GM18511 (cell line): ENCODE results near the gene PBX2.

Experiments used
- ATAC-seq: cut with Tn5 transposase; IDR thresholded peaks from one replicate; pipeline ENCODE4 v1.9.1; 2021; ENCODE audit warnings: mild to moderate bottlenecking, moderate library complexity; ENCODE audit not compliant: unreplicated experiment

PBX2 gene

DNA sequence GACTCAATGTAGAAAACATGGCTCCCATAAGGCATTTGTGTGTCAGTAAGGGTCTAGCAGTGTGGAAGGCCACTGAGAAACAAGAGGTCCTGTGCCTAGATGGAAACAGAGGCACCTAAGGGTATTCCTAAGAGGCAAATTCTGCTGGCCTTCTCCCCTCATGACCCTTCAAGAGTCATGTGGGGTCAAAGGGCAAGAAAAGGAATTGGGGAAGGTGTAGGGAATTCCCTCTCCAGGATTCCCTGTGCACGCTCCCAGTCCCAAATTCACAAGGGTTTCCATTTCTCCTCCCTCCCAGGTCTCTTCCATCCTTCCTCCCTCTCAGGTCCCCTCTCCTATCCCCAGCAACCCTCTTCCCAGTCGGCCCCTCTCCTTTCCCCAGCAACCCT lies 14.7 kb downstream of the PBX2 start:
- ATAC-seq, result no peak

DNA sequence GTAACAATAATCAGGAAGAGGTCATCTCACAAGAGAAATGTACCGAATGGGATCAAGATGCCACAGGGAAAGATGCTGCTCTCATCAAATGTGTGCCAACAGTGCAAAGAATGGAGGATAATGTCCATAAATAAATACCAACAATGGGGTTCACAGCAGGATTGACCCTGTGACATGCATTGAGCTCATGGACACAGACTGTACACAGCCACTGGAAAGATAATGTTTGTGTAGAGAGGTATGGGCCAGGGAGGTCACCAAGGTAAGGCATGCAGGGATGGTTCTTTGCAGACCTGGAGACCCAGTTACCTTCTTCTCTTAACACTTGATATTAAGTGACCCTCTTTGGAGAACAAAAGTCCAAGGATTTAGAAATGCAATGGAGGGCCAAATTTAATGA lies 15.6 kb downstream of the PBX2 start:
- no peak for ATAC-seq

DNA sequence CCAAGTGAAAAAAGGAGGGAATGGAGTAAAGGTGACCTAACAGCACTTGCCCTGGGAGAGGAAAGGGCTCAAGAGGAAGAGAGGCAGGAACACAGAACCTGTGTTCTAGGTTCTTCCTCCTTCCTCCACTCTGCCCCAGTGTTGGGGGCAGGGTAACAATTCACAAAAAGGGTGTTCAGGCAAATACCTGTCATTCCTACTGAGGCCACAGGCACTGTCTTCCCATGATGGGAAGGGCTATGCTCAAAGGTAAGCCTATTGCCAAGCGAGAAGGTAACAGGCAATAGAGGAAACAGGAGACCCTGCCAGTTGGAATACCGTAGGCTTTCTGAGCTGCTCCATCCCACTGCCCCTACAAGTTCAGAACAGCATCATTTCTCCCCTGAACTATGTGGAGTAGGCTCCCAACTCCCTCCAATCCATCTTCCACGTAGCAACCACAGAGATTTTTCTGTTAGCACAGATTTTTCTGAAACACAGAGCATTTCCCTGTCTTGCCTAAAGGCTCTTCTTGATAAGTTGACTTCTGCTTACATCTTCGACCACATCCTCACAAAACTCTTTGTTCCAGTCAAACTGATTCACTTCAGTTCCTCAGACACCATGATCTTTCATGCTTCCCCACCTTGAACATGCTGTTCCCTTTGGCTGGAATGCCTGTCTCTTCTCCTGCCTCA lies 16.8 kb downstream of the PBX2 start:
- no peak for ATAC-seq

DNA sequence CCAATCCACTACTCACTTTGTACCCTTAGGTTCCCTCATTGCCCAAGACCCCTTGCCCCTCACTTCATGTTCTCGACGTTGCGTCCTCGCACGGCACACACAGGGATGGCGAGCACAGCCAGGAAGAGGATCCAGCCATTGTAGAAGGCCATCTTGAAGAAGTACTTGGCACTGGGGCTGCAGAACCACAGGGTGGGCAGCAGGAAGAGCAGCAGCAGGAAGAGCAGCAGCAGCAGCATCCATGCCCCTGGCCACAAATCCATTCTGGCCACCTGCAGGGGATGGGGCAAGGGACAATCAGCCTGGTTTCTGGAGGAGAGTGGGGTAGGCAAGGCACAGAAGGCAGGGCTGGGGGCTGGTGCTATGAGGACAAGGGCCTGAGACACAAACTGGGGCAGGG lies 18.8 kb downstream of the PBX2 start:
- ATAC-seq, result no peak

DNA sequence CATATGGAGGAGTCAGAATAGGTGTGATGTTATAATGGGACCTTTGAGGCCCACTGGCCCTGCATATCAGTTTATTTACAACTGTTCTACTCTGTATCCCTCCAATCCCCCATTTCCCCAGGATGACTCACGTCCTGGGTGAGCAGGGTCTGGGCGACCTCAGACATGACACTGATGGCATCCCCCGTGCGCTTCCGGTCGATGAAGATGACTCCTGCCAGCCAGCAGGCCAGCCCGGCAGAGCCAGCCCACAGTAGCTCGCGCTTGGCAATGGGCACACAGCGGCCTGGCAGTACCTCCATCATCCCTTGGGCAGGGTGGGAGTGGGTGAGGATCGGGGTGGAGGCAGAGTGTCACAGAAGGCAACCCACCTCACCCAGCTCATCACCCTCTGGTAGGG lies 19.7 kb downstream of the PBX2 start:
- ATAC-seq, result no peak

DNA sequence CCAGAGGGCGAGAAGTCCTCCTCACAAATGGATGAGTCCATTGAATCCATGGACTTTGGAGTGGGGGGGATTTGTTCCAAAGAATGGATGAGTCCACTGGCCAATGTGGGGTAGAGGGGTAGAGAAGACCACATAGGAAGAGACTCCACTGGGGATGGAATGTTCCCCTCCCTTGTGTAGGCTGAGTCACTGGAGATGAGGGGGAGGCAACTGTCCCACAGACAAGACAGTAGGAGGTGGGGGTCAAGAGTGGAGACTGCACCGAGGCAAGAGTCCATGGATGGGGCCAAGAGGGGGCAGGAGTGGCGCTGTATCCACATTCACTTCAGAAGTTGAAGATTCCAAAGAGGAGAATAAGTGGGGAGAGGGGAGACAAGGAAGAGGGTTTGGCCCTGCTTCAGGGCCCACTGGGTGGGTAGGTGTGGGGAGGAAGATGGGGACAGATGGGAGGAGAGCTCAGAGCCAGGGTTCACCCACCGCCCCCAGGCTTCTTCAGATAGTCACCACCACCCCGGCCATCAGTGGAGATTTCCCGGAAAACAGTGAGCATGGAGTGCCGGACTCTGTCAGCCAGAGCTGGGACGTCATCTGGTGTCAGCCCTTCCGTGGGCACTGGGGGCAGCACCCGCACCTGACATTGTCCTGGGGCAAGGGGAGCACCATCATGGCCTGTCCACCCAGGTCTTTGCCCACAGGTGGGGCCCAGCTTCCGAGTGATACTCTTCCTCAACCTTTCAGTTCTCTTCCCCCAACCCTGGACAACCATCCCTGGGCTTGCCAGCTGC lies 21.0 kb downstream of the PBX2 start:
- no peak for ATAC-seq

DNA sequence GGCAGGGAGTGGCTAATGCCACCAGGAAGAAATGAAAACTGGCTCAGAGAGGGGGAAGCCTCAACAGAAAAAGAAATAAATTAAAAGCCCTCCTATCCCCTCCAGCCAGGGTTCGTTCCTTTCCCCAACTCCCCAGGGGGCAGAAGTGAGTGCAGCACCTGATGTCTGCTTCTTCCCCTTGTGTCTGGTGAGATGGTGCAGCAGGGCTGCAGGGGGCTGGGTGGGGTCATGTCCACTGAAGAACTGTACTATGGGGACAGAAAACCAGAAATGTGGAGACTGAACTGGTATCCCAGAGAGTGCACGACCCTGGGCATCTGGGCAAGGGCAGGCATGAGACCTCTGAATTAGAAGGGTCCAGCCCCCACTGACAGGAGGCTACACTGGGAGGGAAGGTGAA lies 21.7 kb downstream of the PBX2 start:
- ATAC-seq, result no peak

DNA sequence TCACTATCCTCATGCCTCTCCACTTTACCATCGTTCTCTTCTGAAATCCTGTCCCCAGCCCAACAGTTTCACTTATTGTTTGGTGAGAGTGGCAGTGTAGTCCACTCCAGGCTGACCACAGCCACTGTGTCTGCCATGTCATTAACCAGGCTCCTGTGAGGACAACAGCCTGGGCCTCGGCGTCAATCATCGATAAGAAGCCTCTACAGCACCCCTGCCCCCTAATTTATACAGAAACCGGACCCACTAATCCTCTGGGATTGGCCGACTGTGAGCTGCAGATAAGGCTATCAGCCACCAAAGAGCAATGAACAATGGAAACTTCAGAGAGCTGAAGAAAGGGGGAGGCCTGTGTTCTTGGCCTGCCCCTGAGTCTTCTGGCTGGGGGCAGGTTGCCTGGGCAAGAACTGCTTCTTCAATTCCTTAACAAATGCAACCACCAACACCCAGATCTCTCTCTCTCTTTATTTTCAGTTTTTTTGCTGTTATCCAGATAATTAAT lies 22.2 kb downstream of the PBX2 start:
- ATAC-seq, result no peak

DNA sequence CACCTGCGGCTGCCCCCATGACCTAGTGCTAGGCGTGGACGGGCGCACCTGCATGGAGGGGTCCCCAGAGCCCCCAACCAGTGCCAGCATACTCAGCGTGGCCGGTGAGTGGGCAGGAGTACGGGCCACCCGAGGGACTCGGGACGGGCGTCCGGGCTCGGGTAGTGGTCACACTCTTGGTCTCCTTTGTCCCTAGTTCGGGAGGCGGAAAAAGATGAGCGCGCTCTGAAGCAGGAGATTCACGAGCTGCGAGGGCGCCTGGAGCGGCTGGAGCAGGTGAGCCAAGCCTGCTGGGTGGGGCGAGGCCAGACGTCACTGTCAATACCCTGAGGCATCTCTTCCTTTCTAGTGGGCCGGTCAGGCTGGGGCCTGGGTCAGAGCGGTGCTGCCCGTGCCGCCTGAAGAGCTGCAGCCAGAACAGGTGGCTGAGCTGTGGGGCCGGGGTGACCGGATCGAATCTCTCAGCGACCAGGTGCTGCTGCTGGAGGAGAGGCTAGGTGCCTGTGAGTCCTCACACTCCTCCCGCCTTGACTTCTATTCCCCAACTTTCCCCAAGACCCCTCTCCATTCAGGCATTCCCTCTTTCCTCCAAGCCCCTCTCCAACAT lies 22.7 kb downstream of the PBX2 start:
- ATAC-seq, result no peak

DNA sequence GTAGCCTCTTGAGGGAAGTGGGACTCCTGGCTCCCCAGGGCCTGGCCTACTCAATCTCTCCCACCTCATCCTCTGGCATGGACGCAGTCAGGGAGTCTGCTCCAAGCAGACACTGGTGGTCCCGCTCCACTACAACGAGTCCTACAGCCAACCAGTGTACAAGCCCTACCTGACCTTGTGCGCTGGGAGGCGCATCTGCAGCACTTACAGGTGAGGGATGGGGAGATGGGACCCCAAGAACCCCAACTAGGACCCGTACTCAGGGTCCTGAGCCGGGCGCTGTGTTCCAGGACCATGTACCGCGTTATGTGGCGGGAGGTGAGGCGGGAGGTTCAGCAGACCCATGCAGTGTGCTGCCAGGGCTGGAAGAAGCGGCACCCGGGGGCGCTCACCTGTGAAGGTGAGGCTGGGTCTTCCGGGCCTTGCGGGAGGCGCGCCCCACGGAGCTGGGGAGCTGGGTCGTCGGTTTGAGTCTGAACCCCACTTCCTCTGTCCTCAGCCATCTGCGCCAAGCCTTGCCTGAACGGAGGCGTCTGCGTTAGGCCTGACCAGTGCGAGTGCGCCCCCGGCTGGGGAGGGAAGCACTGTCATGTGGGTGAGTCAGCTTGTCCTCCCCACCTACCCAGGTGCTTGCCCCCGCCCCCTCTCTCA lies 23.5 kb downstream of the PBX2 start:
- ATAC-seq, result no peak

DNA sequence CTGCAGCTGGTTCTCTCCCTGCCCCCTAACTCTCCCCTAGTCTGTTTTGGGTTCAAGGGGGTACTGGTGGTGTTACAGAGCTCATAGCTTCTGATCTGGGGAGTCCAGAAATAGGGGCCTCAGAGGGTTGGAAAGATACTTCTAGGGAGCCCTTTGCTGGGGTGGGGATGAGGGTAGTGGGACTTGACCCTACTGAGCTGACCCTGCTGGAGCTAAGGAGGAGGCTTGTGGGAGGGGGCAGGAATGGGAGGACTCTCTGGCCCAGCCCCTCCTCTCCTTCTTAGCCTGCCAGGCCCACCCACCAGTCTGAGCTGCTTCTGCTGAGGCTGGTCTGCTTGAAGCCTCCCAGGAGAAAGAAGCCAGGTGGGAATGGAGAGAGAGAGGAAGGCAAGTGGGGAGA lies 25.7 kb downstream of the PBX2 start, which contains the start of gene EGFL8:
TSS of gene EGFL8 (plus strand) at position 301 of the 400 bp plus-strand sequence. CDS start 1,571 bp downstream, outside the sequence.
- no peak for ATAC-seq

DNA sequence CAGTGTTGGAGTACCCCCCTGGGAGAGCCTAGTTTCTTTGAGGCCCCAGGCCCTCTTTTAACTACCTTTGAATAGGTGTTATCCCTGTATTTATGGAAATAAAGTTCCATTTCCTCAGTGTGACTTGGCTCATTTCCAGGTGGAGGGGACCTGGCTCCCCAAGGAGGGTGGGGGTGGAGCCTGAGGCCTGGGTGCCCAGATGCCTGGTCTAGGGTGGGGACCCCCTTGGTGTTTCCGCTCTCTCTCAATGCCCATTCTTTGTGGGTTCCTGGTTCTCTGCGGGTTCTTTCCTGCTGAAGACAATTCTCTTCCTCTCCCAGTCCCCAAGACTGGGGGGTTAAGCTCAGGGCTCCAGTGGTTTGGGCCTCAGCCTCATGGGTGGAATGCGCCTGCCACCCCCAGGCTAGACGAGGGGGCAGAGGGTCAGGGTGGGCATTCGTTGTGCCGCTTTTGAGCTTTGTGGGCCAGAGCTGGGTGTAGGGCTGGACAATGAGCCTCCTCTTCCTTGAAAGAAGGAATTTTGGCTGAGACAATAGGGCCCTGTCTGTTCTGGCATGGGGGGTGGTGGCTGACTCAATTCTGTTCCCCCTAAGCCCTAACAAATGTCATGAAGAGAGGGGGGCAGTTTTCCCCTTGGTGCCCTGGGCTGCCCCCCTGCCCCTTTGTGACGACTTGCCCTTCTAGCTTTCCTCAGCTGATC lies 26.3 kb downstream of the PBX2 start:
- no peak for ATAC-seq

DNA sequence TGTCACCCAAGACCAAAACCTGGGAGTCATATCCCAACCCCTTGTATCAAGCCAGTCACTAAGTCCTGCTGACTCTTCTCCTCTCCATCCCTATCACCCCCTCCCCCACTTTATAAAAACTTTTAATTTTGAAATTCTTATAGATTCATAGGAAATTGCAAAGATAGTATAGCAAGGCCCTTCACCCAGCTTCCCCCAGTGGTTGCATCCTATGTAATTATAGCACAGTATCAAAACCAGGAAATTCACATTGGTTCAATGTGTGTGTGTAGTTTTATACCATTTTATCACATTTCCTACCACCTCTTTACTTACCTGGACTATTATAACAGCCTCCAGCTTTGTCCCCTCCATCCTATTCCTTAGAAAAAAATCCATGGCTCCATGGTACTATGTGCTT lies 31.9 kb downstream of the PBX2 start:
- no peak for ATAC-seq

DNA sequence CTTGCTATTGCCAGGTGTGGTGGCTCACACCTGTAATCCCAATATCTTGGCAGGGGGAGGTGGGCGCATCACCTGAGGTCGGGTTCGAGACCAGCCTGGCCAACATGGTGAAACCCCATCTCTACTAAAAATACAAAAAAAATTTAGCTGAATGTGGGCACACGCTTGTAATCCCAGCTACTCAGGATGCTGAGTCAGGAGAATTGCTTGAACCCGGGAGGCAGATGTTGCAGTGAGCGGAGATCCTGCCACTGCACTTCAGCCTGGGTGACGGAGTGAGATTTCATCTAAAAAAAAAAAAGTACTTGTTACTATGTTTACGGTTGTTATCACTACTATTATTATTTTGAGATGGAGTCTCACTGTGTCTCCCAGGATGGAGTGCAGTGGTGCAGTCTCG lies 33.1 kb downstream of the PBX2 start:
- ATAC-seq, result no peak

DNA sequence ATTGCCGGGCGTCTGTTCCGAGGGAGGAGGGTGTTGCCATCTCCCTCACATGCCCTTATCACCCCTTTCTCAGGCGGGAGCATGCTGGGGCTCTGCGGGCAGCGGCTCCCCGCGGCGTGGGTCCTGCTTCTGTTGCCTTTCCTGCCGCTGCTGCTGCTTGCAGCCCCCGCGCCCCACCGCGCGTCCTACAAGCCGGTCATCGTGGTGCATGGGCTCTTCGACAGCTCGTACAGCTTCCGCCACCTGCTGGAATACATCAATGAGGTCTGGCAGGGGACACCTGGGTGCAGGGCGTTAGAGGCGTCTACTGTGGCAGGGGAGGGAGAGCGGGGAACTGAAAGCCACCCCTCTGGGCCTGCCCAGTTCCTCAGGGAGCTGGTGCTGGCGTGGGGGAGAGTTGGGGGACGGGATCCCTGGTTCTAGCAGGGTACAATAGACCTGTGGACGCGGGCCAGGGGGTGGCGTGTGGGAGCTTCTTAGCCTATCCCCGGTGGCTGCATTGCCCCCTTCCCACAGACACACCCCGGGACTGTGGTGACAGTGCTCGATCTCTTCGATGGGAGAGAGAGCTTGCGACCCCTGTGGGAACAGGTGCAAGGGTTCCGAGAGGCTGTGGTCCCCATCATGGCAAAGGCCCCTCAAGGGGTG lies 35.4 kb downstream of the PBX2 start:
- ATAC-seq, result no peak

DNA sequence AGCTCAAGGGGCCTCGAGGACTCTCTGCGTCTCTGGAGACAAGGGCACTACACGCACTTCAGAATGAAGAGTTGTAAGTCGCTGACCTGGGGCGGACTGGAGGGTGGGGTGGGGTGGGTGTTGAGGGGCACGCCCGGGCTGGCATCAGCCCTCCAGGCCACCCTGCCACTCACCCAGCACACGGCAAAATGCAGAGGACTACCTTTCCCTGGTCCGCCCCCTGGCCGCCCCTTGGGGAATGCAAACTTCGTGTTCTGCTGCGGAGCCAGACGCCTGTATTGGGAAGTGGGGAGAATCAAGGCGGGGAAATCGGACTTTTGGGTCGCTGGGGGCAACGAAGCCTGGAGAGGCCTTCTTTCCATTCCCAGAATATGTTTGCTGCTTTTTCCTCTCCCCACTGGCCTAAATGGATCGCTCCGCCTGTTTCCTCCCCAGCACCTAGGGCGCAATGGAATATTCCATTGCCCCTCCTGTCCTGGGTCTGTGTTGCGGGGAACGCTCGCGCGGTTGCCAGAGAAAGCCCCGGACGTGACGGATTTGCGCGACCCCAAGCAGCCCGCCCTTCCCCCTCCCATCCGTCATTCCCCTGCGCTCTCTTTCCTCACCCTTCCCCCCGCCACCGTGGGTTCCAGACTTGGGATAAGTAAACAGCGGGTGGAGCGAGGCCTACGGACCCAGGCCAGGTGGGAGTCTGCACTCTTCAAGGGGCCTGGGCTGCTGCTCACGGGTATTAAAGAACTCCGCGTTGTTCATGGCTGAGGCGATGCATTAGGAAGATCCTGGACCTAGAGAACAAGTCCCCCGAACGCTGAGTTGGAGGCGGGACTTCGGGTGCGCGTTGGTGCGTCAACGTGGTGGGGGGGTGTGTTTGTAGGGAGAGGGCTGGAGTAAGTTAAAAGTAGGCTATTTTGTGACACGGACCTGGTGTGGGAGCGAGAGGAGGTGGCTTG lies 36.2 kb downstream of the PBX2 start, which contains the start of gene PPT2:
TSS of gene PPT2 (plus strand) at position 578 of the 950 bp plus-strand sequence. CDS start 454 bp downstream, outside the sequence.
- no peak for ATAC-seq

DNA sequence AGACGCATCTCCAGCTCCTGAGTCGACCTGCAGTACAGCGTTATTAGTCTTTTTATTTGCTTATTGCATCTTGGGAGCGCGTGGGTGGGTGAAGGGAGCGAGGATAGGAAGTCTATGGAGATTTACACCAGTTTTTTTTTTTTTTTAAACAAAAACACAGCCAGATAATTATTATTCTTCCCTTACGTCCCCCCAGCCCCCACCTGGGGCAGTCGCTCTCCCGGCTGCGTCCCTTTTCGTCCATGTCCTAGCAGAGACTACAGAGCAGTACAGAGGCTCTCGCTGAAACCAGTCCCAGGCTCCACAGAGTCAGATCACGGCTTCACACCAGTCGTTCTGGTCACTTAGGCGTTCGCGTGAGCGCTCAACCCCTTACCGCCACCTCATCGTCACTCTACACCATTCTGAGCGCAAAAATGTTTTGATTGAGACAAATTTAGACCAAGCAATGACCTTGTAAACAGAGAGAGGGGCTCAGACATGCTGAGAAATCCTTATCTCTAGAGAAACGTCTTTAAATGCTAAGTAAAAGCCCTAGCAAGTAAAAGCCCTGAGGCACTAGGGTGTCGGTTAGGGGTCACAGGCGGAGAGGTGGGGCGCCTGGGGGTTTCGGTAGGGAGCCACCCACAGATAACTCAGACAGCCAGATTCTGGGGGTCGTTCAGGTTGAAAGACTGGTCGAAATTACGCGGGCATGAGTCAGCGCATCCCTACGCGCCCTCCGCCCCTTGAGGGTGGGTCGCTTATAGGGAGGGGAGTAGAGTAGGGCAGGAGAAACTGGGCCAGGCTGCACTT lies 37.0 kb downstream of the PBX2 start:
- no peak for ATAC-seq
